Suprapubic skin (tissue), 4 donors: ENCODE measurements around the gene EFCAB8. TPM values are rescaled to one million over a fixed set of nuclear protein-coding genes. Genes with fewer than 3 reads are reported as not detected.
A peak's percentile ranks its signal among the peaks of the same experiment; 100 is the strongest.

Experiments
- DNase-seq, 2 donors: peaks; one replicate each; pipeline ENCODE4 v3.0.0-alpha.2; 2019; ENCODE audit warnings: low spot score in 2 of 2
- H3K27ac ChIP-seq: fragments of 200-600 bp; sonication (generic); one replicate; pipeline ENCODE4 v1.5.1; 2019
- H3K27me3 ChIP-seq: fragments of 200-600 bp; sonication (generic); one replicate; pipeline ENCODE4 v1.5.1; 2019
- H3K36me3 ChIP-seq: fragments of 200-600 bp; sonication (generic); one replicate; pipeline ENCODE4 v1.5.1; 2019
- H3K4me1 ChIP-seq: fragments of 200-600 bp; sonication (generic); one replicate; pipeline ENCODE4 v1.5.1; 2019
- H3K4me3 ChIP-seq: fragments of 200-600 bp; sonication (generic); one replicate; pipeline ENCODE4 v1.5.1; 2019; ENCODE audit warnings: mild to moderate bottlenecking
- H3K9me3 ChIP-seq: fragments of 200-600 bp; sonication (generic); one replicate; pipeline ENCODE4 v1.5.1; 2019
- EP300 ChIP-seq: sonication (generic); formaldehyde crosslinking; IDR thresholded peaks from one replicate; pipeline ENCODE4 v1.6.1; 2017; ENCODE audit warnings: antibody characterized with exemption
- POLR2A ChIP-seq, 2 donors: fragments of 450-650 bp; IDR thresholded peaks; one replicate each; pipeline ENCODE4 v1.6.1; 2017; ENCODE audit warnings: antibody characterized with exemption in 2 of 2, mild to moderate bottlenecking in 2 of 2, moderate library complexity in 2 of 2
- POLR2AphosphoS5 ChIP-seq, 3 donors: sonication (generic); formaldehyde crosslinking; IDR thresholded peaks; one replicate each; pipeline ENCODE4 v1.6.1; 2017; ENCODE audit warnings: antibody characterized with exemption in 3 of 3
- WGBS: methylation state at CpG from one replicate; pipeline ENCODE4 v1.1.5; 2018; 5-methylcytosine and 5-hydroxymethylcytosine counted together
- total RNA-seq, 4 donors: library from RNA; depleted of rRNA; stranded (reverse); fragments of >200 nt; gene quantifications; one replicate each; pipeline ENCODE4 v1.1.0, GENCODE V29; 2016
- TF ChIP-seq, protein P1 (sequence below), 2 donors: fragments of 200-600 bp in 1 of 2; fragments of 450-650 bp in 1 of 2; sonication (generic) in 1 of 2; IDR thresholded peaks; one replicate each; pipeline ENCODE4 v1.5.1; 2016 to 2019; ENCODE audit warnings: antibody characterized with exemption in 2 of 2, mild to moderate bottlenecking in 1 of 2, moderate library complexity in 1 of 2

Gene EFCAB8
- total RNA-seq, 4 donors from 2014 or later = 0.76 to 0.89 TPM; not detected in 2

DNA sequence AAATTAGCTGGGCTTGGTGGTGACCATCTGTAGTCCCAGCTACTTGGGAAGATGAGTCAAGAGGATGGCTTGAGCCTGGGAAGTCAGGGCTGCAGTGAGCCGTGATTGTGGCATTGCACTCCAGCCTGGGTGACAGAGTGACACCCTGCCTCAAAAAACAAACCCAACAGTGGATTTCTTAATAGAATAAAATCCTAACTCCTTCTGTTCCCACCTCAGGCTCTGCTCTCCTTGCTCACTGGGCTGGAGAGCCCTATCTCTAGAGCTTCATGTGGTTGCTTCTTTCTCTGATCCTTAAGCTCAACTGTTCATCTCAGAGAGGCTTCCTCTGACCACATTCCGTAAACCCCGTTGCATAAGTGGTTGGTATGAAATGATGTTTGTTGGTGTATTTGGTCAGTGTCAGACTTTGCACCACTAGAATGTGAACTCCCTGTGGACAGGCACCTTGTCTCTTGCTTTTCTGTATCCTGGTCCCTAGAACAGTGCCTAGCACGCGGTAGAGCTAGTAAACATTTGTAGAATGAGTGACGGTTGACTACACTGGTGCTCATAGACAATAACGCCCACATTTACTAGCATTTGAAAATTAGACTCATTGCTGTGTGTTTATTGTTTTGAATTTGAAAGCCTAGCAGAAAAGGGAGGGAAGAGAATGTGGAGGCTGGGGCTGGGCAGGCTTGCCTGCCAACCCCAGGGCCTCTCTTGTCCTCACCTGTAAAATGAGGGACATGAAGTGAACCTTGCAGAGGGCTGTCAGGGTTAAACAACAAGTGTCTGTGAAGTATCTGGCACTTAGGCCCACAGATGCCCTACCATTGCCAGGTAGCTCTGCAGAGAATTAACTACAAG is 34.8 kb upstream of the EFCAB8 start:
- Histone ChIP-seq H3K4me1 (peaks cover 43% of the 10 kb centered on the region), H3K4me3 (no peak overlapping the region), H3K27ac (peak overlapping the region; percentile 10), H3K27me3 (no peaks in the 10 kb centered on the region), H3K9me3 (no peaks in the 10 kb centered on the region), H3K36me3 (peaks cover 14% of the 10 kb centered on the region)
- no peak for DNase-seq
- TF ChIP-seq, protein P1, sequence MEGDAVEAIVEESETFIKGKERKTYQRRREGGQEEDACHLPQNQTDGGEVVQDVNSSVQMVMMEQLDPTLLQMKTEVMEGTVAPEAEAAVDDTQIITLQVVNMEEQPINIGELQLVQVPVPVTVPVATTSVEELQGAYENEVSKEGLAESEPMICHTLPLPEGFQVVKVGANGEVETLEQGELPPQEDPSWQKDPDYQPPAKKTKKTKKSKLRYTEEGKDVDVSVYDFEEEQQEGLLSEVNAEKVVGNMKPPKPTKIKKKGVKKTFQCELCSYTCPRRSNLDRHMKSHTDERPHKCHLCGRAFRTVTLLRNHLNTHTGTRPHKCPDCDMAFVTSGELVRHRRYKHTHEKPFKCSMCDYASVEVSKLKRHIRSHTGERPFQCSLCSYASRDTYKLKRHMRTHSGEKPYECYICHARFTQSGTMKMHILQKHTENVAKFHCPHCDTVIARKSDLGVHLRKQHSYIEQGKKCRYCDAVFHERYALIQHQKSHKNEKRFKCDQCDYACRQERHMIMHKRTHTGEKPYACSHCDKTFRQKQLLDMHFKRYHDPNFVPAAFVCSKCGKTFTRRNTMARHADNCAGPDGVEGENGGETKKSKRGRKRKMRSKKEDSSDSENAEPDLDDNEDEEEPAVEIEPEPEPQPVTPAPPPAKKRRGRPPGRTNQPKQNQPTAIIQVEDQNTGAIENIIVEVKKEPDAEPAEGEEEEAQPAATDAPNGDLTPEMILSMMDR (IDR thresholded peaks at IDR 0.05) = no peak
- TF ChIP-seq POLR2AphosphoS5 (IDR thresholded peaks at IDR 0.05) (no peak), EP300 (no peak), POLR2A (IDR thresholded peaks at IDR 0.05) (no peak)
- WGBS = 80% methylated on average over 7 of the region's 7 CpGs

DNA sequence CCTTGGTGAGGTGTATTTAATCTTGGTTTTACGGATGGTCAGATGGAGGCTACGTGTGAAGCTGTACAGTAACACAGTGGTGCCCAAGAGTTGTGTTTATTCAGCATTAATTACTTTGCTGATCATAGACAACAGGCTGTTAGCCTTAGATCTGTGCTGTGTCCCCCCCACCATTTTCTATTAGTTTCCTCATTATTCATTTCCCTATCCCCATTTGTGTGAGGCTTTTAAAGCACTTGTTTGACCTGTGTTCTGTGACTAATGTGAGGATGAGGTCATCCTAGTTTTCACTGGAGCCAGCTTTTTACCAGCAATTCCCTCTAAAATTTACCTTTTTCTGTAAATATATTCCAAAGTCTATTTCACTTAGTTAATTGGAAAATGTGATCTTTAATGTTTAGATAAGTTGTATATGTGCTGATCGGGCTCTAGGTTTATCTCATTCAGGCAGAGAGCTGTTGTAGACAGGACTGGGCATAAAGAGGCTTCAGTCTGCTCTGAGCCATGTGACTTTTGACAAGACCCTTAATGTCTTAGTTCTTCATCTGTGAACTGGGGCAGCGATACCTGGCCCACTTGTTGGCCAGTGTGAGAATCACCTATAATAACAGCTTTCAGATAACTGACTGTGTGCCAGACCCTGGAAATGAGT is 30.6 kb upstream of the EFCAB8 start:
- 93% methylated on average over 4 of the region's 4 CpGs for WGBS
- H3K27ac ChIP-seq = no peak overlapping the region
- no peaks in the 10 kb centered on the region for H3K9me3 ChIP-seq
- H3K4me3 ChIP-seq = no peak overlapping the region
- TF ChIP-seq POLR2A (IDR thresholded peaks at IDR 0.05) (no peak), POLR2AphosphoS5 (IDR thresholded peaks at IDR 0.05) (no peak), EP300 (no peak)
- TF ChIP-seq, protein P1 (IDR thresholded peaks at IDR 0.05) = no peak
- H3K4me1 ChIP-seq = peaks cover 37% of the 10 kb centered on the region
- H3K27me3 ChIP-seq = no peaks in the 10 kb centered on the region
- no peak for DNase-seq
- peaks cover 14% of the 10 kb centered on the region for H3K36me3 ChIP-seq

DNA sequence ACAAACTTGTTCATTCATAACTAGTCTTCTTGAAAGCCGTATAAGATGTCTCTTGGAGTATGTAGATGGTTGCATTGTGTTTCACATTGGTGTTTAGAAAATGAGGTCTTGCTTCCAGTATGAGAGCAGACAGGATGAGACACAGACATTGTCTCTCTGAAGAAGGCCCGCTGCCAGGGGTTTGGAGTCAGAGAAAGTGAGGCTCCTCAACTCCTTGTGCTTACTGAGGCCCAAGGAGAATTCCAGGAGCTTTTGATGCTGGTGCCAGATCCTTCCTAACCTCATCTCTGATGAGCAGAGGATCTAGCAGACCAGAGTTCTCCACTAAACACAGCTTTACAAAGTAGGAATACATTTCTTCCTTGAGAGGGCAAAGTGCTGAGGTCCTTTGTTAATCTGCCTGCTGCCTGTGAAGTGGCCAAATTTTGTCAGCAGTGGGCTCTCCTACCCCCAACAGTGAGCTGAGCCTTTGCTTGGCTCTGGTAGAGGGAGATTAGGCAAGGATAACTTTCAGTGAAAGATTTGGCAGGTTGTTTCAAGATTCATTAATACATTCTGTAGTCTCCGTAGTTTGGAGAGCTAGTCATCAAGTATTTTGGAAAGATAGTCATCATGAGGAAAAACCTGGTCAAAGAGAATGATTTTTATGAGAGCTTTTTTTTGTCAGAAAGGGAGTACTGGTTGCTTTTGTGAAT is 29.3 kb upstream of the EFCAB8 start:
- peaks cover 27% of the 10 kb centered on the region for H3K4me1 ChIP-seq
- H3K4me3 ChIP-seq = no peak overlapping the region
- 52% methylated on average over 3 of the region's 3 CpGs for WGBS
- DNase-seq = no peak
- H3K36me3 ChIP-seq = peaks cover 19% of the 10 kb centered on the region
- TF ChIP-seq EP300 (no peak), POLR2AphosphoS5 (IDR thresholded peaks at IDR 0.05) (no peak), POLR2A (IDR thresholded peaks at IDR 0.05) (no peak)
- TF ChIP-seq, protein P1 (IDR thresholded peaks at IDR 0.05) = no peak
- H3K9me3 ChIP-seq = no peaks in the 10 kb centered on the region
- H3K27ac ChIP-seq = peak overlapping the region; percentile 69
- H3K27me3 ChIP-seq = no peaks in the 10 kb centered on the region

DNA sequence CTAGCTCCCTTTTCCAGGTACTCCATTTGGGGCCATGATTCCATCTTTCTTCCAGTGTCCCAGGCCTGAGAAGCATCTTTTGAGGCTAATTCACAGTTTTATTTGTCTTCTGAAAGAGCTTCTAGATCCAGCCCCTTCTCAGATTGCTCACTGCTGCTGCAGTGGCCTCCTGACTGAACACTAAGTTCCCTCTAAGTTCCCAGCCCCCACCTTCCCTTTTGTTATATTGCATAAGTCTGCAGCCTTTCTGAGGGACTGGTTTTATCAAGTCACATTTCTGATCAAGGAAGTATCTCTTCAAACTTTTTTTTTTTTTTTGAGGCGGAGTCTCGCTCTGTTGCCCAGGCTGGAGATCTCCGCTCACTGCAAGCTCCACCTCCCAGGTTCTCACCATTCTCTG is 28.3 kb upstream of the EFCAB8 start:
- WGBS = 93% methylated on average over 3 of the region's 3 CpGs
- Histone ChIP-seq H3K4me3 (no peak overlapping the region), H3K4me1 (peaks cover 27% of the 10 kb centered on the region), H3K36me3 (peaks cover 20% of the 10 kb centered on the region), H3K9me3 (no peaks in the 10 kb centered on the region), H3K27me3 (no peaks in the 10 kb centered on the region), H3K27ac (peak overlapping the region; percentile 69)
- TF ChIP-seq, protein P1 (IDR thresholded peaks at IDR 0.05) = no peak
- no peak for TF ChIP-seq POLR2AphosphoS5 (IDR thresholded peaks at IDR 0.05)
- TF ChIP-seq POLR2A (IDR thresholded peaks at IDR 0.05) = no peak
- TF ChIP-seq EP300 = no peak
- no peak for DNase-seq

DNA sequence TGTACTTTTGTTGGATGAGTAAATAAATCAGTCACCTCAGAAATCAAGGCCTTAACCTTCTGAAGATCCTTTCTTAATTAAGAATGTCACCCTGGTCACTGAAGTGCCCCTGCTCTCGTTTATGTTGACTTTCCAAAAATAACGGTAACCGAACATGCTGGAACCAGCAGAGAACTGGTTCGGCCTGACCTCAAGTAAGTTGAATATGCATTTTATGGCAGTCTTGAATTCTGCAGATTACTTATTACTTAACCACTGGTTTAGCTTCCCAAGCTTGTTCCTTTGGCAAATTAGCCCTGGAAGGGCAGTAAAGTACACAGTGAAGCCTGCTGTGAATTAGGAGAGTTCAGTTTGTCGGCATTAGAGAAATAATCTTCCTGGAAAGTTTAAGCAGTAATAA is 26.7 kb upstream of the EFCAB8 start:
- no peaks in the 10 kb centered on the region for H3K27me3 ChIP-seq
- no peak overlapping the region for H3K4me3 ChIP-seq
- peaks cover 27% of the 10 kb centered on the region for H3K4me1 ChIP-seq
- peaks cover 31% of the 10 kb centered on the region for H3K36me3 ChIP-seq
- 50% methylated on average over 5 of the region's 5 CpGs for WGBS
- no peaks in the 10 kb centered on the region for H3K9me3 ChIP-seq
- no peak for DNase-seq
- H3K27ac ChIP-seq = no peak overlapping the region
- TF ChIP-seq, protein P1 (IDR thresholded peaks at IDR 0.05) = no peak
- TF ChIP-seq EP300 = no peak
- no peak for TF ChIP-seq POLR2A (IDR thresholded peaks at IDR 0.05)
- TF ChIP-seq POLR2AphosphoS5 (IDR thresholded peaks at IDR 0.05) = no peak
